Loucy (cell line): ENCODE data around the gene KIF18B.

Source experiments
- EZH2phosphoT487 ChIP-seq: fragments of 200-600 bp; IDR thresholded peaks from 2 replicates; pipeline ENCODE4 v1.6.1; 2018; ENCODE audit warnings: antibody characterized with exemption, mild to moderate bottlenecking, moderate library complexity, borderline replicate concordance
- TF ChIP-seq, protein P1 (sequence below): fragments of 200-600 bp; sonication (generic); conservative IDR thresholded peaks from 2 replicates; pipeline ENCODE4 v1.5.1; 2014; ENCODE audit warnings: mild to moderate bottlenecking, antibody characterized with exemption, low read length

- TF ChIP-seq, protein P1, sequence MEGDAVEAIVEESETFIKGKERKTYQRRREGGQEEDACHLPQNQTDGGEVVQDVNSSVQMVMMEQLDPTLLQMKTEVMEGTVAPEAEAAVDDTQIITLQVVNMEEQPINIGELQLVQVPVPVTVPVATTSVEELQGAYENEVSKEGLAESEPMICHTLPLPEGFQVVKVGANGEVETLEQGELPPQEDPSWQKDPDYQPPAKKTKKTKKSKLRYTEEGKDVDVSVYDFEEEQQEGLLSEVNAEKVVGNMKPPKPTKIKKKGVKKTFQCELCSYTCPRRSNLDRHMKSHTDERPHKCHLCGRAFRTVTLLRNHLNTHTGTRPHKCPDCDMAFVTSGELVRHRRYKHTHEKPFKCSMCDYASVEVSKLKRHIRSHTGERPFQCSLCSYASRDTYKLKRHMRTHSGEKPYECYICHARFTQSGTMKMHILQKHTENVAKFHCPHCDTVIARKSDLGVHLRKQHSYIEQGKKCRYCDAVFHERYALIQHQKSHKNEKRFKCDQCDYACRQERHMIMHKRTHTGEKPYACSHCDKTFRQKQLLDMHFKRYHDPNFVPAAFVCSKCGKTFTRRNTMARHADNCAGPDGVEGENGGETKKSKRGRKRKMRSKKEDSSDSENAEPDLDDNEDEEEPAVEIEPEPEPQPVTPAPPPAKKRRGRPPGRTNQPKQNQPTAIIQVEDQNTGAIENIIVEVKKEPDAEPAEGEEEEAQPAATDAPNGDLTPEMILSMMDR: no peak
- no peak for TF ChIP-seq EZH2phosphoT487
Observed at GRCh38 chr17:44940317-44940716, 7.3 kb downstream of the KIF18B start.
